Activated CD8-positive, alpha-beta memory T cell treated with anti-CD3 and anti-CD28 coated beads, Interleukin-2, amount 10 ng/mL, durations not matched to agents 7 days and 5 days (primary cell): Measurements from ENCODE around the gene MYO10. TPM values are rescaled to one million over a fixed set of nuclear protein-coding genes. Genes with fewer than 3 reads are reported as not detected.
"Not testable (repeated sequence)": the region's sequence is repeated elsewhere in the genome, so short reads cannot be mapped to it uniquely, and the experiment has no call there.

Source experiments
- ATAC-seq: fragments of 150-1000 bp; cut with Tn5 transposase; one replicate; pipeline ENCODE4 v1.10.0; 2021; ENCODE audit warnings: moderate library complexity
- CTCF ChIA-PET: fragments of 350-600 bp; sonication (Branson Sonifier 250); formaldehyde crosslinking; loops from one replicate; lab custom pipeline; 2021; ENCODE audit warnings: antibody characterized with exemption; lab: Charles Lee
- DNase-seq: peaks from one replicate; pipeline ENCODE4 v3.0.0-alpha.2; 2020
- H3K27ac Mint-ChIP-seq: one replicate; pipeline ENCODE4 v1.8.0; 2021; ENCODE audit warnings: mild to moderate bottlenecking, mixed read lengths
- H3K27me3 Mint-ChIP-seq: one replicate; pipeline ENCODE4 v1.8.0; 2021; ENCODE audit warnings: mixed read lengths
- H3K36me3 Mint-ChIP-seq: one replicate; pipeline ENCODE4 v1.8.0; 2021; ENCODE audit warnings: mild to moderate bottlenecking, mixed read lengths
- H3K4me1 Mint-ChIP-seq: one replicate; pipeline ENCODE4 v1.8.0; 2021; ENCODE audit warnings: mixed read lengths
- H3K4me3 Mint-ChIP-seq: one replicate; pipeline ENCODE4 v1.8.0; 2021; ENCODE audit warnings: mild to moderate bottlenecking, moderate library complexity, mixed read lengths
- H3K9me3 Mint-ChIP-seq: one replicate; pipeline ENCODE4 v1.8.0; 2022; ENCODE audit warnings: low read depth, mixed read lengths
- total RNA-seq, 2 experiments: library from RNA; stranded (reverse); gene quantifications; one replicate each; pipeline ENCODE4 v1.2.3, GENCODE V29; 2021

MYO10 gene
- total RNA-seq, 2 experiments from 2014 or later, result not detected

DNA sequence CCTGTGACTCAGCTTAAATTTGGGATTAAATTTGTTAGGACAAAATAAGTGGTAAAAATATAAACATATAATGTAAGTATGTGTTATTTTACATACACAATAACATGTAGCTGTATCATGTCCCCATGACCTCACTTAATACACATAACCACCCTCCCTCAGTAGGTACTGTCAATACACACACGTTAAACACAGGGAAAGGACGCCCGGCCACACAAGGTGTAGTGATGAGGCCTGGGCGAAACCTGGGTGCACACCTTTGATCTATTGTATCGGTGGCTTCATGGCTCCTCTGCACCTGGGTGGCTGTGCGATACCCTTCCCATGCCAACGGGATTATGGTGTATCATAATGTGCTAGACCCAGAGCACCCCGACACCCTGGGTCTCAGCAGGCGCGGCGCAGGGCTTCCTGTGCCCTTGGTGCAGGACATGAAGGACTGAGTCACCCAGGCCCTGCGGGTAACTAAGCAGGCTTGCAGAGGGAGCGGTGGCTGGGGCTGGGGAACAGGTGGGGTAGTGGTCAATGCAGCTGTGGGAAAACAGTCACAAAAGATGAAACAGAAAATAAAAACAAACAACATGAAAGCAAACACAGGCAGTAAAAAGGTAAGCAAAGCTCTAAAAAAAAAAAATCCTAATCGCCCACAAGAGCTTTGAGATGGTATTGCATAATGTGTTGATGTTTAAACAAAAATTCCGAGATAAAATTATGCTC is 191.8 kb downstream of the MYO10 start:
- no peak for DNase-seq
- Mint-ChIP-seq H3K36me3 (no peaks in the 10 kb centered on the region), H3K27ac (no peak overlapping the region), H3K9me3 (no peaks in the 10 kb centered on the region), H3K27me3 (peaks cover 24% of the 10 kb centered on the region), H3K4me1 (no peaks in the 10 kb centered on the region), H3K4me3 (no peak overlapping the region)
- ATAC-seq, result no peak
- CTCF ChIA-PET, result no interaction called here

DNA sequence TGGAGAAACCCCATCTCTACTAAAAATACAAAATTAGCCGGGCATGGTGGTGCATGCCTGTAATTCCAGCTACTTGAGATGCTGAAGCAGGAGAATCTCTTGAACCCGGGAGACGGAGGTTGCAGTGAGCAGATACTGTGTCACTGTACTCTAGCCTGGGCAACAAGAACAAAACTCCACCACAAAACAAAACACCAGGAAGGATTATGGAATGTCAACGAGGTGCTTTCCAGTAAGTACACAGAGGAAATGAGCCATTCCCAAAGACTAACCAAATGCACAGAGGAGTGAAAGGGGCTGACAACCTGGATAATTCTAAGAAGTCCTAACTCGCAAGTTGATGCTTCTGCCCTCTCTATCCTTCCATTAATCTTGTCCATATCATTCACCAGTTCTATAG is 193.2 kb downstream of the MYO10 start:
- peaks cover 33% of the 10 kb centered on the region for H3K27me3 Mint-ChIP-seq
- H3K4me3 Mint-ChIP-seq, result no peak overlapping the region
- CTCF ChIA-PET, result no interaction called here
- H3K9me3 Mint-ChIP-seq, result no peaks in the 10 kb centered on the region
- ATAC-seq (no peak), DNase-seq (no peak)
- no peak overlapping the region for H3K27ac Mint-ChIP-seq
- no peaks in the 10 kb centered on the region for H3K4me1 Mint-ChIP-seq
- no peaks in the 10 kb centered on the region for H3K36me3 Mint-ChIP-seq

DNA sequence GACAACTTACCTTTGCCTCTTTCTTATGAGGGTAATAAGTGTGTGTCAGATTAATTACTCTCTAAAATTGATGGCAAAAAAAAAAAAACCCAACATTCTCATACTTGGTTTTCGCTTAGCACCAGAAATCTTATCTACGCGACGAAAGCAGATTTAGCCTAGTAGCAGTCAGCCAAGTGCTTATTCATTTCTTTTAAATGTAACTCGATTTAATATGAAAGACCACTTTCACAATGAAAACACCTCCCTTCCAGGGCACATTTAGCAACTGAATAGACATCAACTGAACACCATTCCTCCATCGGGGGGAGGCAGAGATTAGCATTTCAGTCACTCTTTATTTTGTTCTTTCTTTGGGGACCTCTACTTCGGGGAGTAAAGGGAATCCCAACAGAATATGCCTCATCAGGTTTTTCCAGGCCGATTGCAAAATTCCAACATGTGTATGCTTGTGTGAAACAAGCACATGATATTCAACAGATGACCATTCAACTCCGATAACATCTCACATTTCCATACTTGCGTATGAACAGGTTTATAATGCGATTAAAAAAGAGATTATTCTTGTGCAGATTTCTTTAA is 195.2 kb downstream of the MYO10 start:
- CTCF ChIA-PET, result no interaction called here
- H3K27me3 Mint-ChIP-seq, result peaks cover 37% of the 10 kb centered on the region
- H3K27ac Mint-ChIP-seq, result no peak overlapping the region
- DNase-seq, result no peak
- no peak for ATAC-seq
- no peaks in the 10 kb centered on the region for H3K4me1 Mint-ChIP-seq
- H3K4me3 Mint-ChIP-seq, result no peak overlapping the region
- no peaks in the 10 kb centered on the region for H3K36me3 Mint-ChIP-seq
- no peaks in the 10 kb centered on the region for H3K9me3 Mint-ChIP-seq

GRCh38 chr5:16740066-16740810 is 195.8 kb downstream of the MYO10 start:
- DNase-seq (no peak), ATAC-seq (no peak)
- no peaks in the 10 kb centered on the region for H3K36me3 Mint-ChIP-seq
- no peak overlapping the region for H3K4me3 Mint-ChIP-seq
- H3K4me1 Mint-ChIP-seq, result no peaks in the 10 kb centered on the region
- no peaks in the 10 kb centered on the region for H3K9me3 Mint-ChIP-seq
- CTCF ChIA-PET, result no interaction called here
- H3K27me3 Mint-ChIP-seq, result peaks cover 37% of the 10 kb centered on the region
- H3K27ac Mint-ChIP-seq, result no peak overlapping the region

DNA sequence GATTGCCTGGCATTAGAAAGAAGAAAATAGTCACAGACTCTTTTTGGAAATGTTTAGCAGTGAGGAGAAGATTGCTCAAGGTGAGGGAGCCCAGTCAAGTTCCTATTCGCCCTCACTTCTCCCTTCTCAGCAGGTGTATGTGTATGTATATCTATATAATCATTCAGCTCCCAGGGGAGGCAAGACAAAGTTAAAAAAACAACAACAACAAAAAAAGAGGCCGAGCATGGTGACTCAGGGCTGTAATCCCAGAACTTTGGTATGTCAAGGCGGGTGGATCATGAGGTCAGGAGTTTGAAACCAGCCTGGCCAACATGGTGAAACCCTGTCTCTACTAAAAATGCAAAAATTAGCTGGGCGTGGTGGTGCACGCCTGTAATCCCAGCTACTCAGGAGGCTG is 197.7 kb downstream of the MYO10 start:
- H3K27me3 Mint-ChIP-seq, result peaks cover 37% of the 10 kb centered on the region
- H3K4me3 Mint-ChIP-seq, H3K9me3 Mint-ChIP-seq, H3K36me3 Mint-ChIP-seq, H3K27ac Mint-ChIP-seq, ATAC-seq, H3K4me1 Mint-ChIP-seq, CTCF ChIA-PET, DNase-seq: not testable (repeated sequence)

DNA sequence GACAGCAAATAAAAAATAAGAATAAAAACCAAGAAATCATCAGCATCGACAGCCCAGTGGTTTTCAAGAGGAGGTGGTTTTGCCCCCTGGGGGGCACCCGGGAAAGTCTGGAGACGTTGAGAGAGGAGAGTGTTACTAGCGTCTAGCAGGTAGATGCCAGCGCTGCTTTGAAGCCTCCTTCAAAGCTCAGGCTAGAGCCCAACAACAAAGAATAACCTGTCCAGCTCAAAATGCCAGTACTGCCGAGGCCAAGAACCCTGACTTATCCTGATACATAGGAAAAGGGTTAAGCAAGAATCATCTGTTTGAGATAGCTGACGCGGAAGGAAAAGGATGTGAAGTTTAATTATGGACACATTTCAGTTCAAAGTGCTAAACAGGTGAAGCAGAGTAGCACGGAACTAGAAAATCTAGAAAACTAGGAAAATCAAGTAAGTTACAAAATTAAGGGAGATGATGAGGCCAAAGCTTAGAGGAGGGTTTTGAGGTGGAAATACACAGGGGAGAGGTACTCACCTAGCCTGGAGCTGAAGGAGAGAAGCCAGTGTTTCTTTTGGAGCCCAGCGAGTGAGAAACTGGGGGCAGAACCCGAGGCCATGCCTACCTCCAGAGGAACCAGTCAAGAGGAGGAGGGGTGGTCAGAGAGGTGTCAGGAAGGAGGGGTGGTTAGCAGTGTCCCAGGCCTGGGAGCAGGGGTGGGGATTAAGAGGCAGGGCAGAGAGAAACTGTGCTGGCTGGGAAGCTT is 198.3 kb downstream of the MYO10 start:
- ATAC-seq (no peak), DNase-seq (no peak)
- no peaks in the 10 kb centered on the region for H3K4me1 Mint-ChIP-seq
- H3K9me3 Mint-ChIP-seq, result no peaks in the 10 kb centered on the region
- no peak overlapping the region for H3K27ac Mint-ChIP-seq
- CTCF ChIA-PET, result no interaction called here
- H3K36me3 Mint-ChIP-seq, result no peaks in the 10 kb centered on the region
- H3K27me3 Mint-ChIP-seq, result peaks cover 37% of the 10 kb centered on the region
- H3K4me3 Mint-ChIP-seq, result no peak overlapping the region

- no peak overlapping the region for H3K27ac Mint-ChIP-seq
- H3K27me3 Mint-ChIP-seq, result peaks cover 36% of the 10 kb centered on the region
- H3K36me3 Mint-ChIP-seq, result no peaks in the 10 kb centered on the region
- no peaks in the 10 kb centered on the region for H3K4me1 Mint-ChIP-seq
- ATAC-seq (no peak), DNase-seq (no peak)
- CTCF ChIA-PET, result interaction anchor here (0.7 kb wide), 1 partner anchor 453 kb away, joined by 3 read pairs; no protein-coding TSS in a partner anchor
- H3K9me3 Mint-ChIP-seq, result no peaks in the 10 kb centered on the region
- H3K4me3 Mint-ChIP-seq, result no peak overlapping the region
Measured at GRCh38 chr5:16737209-16737608, 198.9 kb downstream of the MYO10 start.

- no peaks in the 10 kb centered on the region for H3K36me3 Mint-ChIP-seq
- DNase-seq, result no peak
- no peak for ATAC-seq
- no peak overlapping the region for H3K27ac Mint-ChIP-seq
- no peaks in the 10 kb centered on the region for H3K4me1 Mint-ChIP-seq
- no peak overlapping the region for H3K4me3 Mint-ChIP-seq
- CTCF ChIA-PET, result interaction anchor here (0.7 kb wide), 1 partner anchor 454 kb away, joined by 3 read pairs; no protein-coding TSS in a partner anchor
- peaks cover 30% of the 10 kb centered on the region for H3K27me3 Mint-ChIP-seq
- H3K9me3 Mint-ChIP-seq, result no peaks in the 10 kb centered on the region
Measured at GRCh38 chr5:16736158-16736995, 199.7 kb downstream of the MYO10 start.

DNA sequence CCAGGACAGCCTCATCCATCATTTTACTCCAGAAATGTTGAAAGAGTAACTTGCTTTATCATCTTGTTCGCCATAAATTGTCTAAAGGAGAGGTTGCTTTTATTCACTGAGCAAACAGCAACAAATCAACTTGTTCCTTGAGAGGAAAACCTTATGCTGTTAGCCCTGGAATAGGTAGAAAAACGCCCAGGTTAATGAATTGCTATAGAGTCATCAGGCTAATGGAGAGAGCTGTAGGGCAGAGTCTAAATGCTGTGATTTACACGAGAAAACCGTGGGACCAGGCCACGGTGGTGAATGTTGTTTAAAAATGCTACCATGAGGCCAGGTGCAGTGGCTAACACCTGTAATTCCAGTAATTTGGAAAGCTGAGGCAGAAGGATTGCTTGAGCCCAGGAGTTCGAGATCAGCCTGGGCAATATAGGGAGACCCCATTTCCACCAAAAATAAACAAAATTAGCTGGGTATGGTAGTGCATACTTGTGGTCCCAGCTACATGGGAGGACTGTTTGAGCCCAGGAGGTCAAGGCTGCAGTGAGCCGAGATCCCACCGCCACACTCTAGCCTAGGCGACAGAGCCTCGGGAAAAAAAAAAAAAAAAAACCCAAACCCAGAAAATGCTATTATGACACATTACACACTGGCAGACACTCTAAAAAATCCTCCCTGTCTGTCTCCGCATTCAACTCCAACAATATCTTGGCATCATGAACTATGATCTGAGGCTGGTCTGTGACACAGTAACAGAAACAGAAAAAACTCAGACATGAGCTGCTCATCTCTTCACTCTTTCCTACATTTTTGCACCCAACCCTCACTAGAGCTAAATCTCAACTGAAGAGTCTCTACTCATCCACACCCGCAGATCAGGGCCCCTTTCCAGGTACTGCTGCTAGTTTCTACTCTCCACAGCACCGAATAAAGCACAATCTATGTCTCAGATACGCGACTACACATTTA is 200.7 kb downstream of the MYO10 start:
- Mint-ChIP-seq H3K27me3 (peaks cover 21% of the 10 kb centered on the region), H3K27ac (no peak overlapping the region), H3K4me3 (no peak overlapping the region), H3K36me3 (no peaks in the 10 kb centered on the region), H3K4me1 (no peaks in the 10 kb centered on the region), H3K9me3 (no peaks in the 10 kb centered on the region)
- ATAC-seq, result no peak
- CTCF ChIA-PET, result no interaction called here
- no peak for DNase-seq

- no peak overlapping the region for H3K27ac Mint-ChIP-seq
- CTCF ChIA-PET, result interaction anchor here (0.8 to 1.4 kb wide), 2 partner anchors 10 to 21 kb away, joined by 3 to 4 read pairs; no protein-coding TSS in a partner anchor
- H3K9me3 Mint-ChIP-seq, result no peaks in the 10 kb centered on the region
- no peaks in the 10 kb centered on the region for H3K4me1 Mint-ChIP-seq
- no peak for DNase-seq
- H3K4me3 Mint-ChIP-seq, result no peak overlapping the region
- ATAC-seq, result no peak
- H3K27me3 Mint-ChIP-seq, result peaks cover 9% of the 10 kb centered on the region
- no peaks in the 10 kb centered on the region for H3K36me3 Mint-ChIP-seq
Measured at GRCh38 chr5:16733331-16734006, 202.6 kb downstream of the MYO10 start.

GRCh38 chr5:16732356-16732755 is 203.7 kb downstream of the MYO10 start:
- no peaks in the 10 kb centered on the region for H3K4me1 Mint-ChIP-seq
- ATAC-seq (no peak), DNase-seq (no peak)
- no peaks in the 10 kb centered on the region for H3K36me3 Mint-ChIP-seq
- H3K27ac Mint-ChIP-seq, result no peak overlapping the region
- H3K9me3 Mint-ChIP-seq, result no peaks in the 10 kb centered on the region
- no peak overlapping the region for H3K4me3 Mint-ChIP-seq
- peaks cover 6% of the 10 kb centered on the region for H3K27me3 Mint-ChIP-seq
- CTCF ChIA-PET, result interaction anchor here (0.8 to 1.4 kb wide), 2 partner anchors 9 to 22 kb away, joined by 3 to 4 read pairs; no protein-coding TSS in a partner anchor
